Upper lobe of left lung (tissue), 4 donors: Measurements from ENCODE around the gene RMDN3.

ENCODE experiments used
- EP300 ChIP-seq, 4 donors: sonication (generic); formaldehyde crosslinking; IDR thresholded peaks; one replicate each; pipeline ENCODE4 v1.5.1; 2017; ENCODE audit warnings: antibody characterized with exemption in 4 of 4, control low read depth in 2 of 4
- POLR2A ChIP-seq, 4 donors: fragments of 450-650 bp; IDR thresholded peaks; one replicate each; pipeline ENCODE4 v1.5.1; 2016 to 2017; ENCODE audit warnings: antibody characterized with exemption in 4 of 4, mild to moderate bottlenecking in 2 of 4
- POLR2AphosphoS5 ChIP-seq, 2 donors: sonication (generic); formaldehyde crosslinking; IDR thresholded peaks; one replicate each; pipeline ENCODE4 v1.5.1; 2017; ENCODE audit warnings: antibody characterized with exemption in 2 of 2
- TF ChIP-seq, protein P1 (sequence below), 6 experiments: fragments of 450-650 bp in 4 of 6; fragments of 200-600 bp in 2 of 6; sonication (generic) in 2 of 6; IDR thresholded peaks; one replicate each; pipeline ENCODE4 v1.5.1; 2016 to 2019; ENCODE audit warnings: antibody characterized with exemption in 6 of 6

- TF ChIP-seq POLR2A (IDR thresholded peaks at IDR 0.05) (no peak), POLR2AphosphoS5 (IDR thresholded peaks at IDR 0.05) (no peak), EP300 (IDR thresholded peaks at IDR 0.05) (no peak)
- TF ChIP-seq, protein P1, sequence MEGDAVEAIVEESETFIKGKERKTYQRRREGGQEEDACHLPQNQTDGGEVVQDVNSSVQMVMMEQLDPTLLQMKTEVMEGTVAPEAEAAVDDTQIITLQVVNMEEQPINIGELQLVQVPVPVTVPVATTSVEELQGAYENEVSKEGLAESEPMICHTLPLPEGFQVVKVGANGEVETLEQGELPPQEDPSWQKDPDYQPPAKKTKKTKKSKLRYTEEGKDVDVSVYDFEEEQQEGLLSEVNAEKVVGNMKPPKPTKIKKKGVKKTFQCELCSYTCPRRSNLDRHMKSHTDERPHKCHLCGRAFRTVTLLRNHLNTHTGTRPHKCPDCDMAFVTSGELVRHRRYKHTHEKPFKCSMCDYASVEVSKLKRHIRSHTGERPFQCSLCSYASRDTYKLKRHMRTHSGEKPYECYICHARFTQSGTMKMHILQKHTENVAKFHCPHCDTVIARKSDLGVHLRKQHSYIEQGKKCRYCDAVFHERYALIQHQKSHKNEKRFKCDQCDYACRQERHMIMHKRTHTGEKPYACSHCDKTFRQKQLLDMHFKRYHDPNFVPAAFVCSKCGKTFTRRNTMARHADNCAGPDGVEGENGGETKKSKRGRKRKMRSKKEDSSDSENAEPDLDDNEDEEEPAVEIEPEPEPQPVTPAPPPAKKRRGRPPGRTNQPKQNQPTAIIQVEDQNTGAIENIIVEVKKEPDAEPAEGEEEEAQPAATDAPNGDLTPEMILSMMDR (IDR thresholded peaks at IDR 0.05), result no peak
Observed at GRCh38 chr15:40693904-40694687, 61.0 kb downstream of the RMDN3 start.
